HCT116 (cell line): Measurements from ENCODE around the gene UBR2. TPM values are rescaled to one million over a fixed set of nuclear protein-coding genes. Genes with fewer than 3 reads are reported as not detected.

Experiments
- ATAC-seq: fragments of 200-7000 bp; cut with Tn5 transposase; 2 replicates; pipeline ENCODE4 v1.9.1; 2020; ENCODE audit warnings: mild to moderate bottlenecking, moderate library complexity
- BruUV-seq: library from RNA; stranded (reverse); fragments of 400-500 nt; replicated peaks from 2 replicates; lab custom pipeline; 2021; lab: Mats Ljungman, UMichigan
- CTCF ChIA-PET: fragments of 300-600 bp; sonication (Branson Sonifier 250); formaldehyde crosslinking; loops from one replicate; lab custom pipeline; 2021; ENCODE audit warnings: antibody characterized with exemption; lab: Charles Lee
- POLR2A ChIA-PET: fragments of 300-600, 350-600 bp; sonication (Branson Sonifier 250); formaldehyde crosslinking; loops from one replicate; lab custom pipeline; 2021; ENCODE audit warnings: antibody characterized with exemption; lab: Charles Lee
- RAD21 ChIA-PET, 2 experiments: fragments of 300-600 bp; sonication (Branson Sonifier 250); formaldehyde crosslinking; loops; one replicate each; lab custom pipeline; 2023; ENCODE audit warnings: low total read pairs in 2 of 2; ENCODE audit not compliant: uncharacterized antibody in 2 of 2, unreplicated experiment in 2 of 2, low non-redundant PET in 1 of 2; lab: Charles Lee
- DNase-seq: peaks from one replicate; pipeline ENCODE4 v3.0.0-alpha.2; 2010; ENCODE audit warnings: low read depth, low spot score
- H2AFZ ChIP-seq: fragments of 200-600 bp; shearing (Covaris generic), sonication (generic); 2 replicates; pipeline ENCODE4 v1.6.1; 2017; ENCODE audit warnings: low read depth, mixed run types, mixed read lengths, antibody characterized with exemption, low read length; ENCODE audit not compliant: poor library complexity, severe bottlenecking
- H3K27ac ChIP-seq: 2 replicates; pipeline ENCODE4 v1.5.1; 2012; ENCODE audit warnings: low read depth, low read length
- H3K27me3 ChIP-seq: fragments of 200-600 bp; sonication (generic); 2 replicates; pipeline ENCODE4 v1.6.1; 2016; ENCODE audit warnings: mixed run types, low read length, mixed read lengths; ENCODE audit not compliant: insufficient read depth
- H3K36me3 ChIP-seq, 2 experiments: fragments of 200-500 bp in 1 of 2; fragments of 200-600 bp in 1 of 2; sonication (Bioruptor generic) in 1 of 2; sonication (generic) in 1 of 2; 2 replicates each; pipeline versions ENCODE4 v1.5.1 to v1.6.1; 2014 to 2016; ENCODE audit warnings: low read length in 2 of 2, inconsistent platforms in 1 of 2, mixed read lengths in 1 of 2, mixed run types in 1 of 2; ENCODE audit not compliant: insufficient read depth in 2 of 2, control insufficient read depth in 1 of 2
- H3K4me1 ChIP-seq, 2 experiments: fragments of 200-600 bp in 1 of 2; sonication (generic) in 1 of 2; 2 replicates each; pipeline versions ENCODE4 v1.5.1 to v1.6.1; 2012 to 2017; ENCODE audit warnings: low read length in 2 of 2, inconsistent platforms in 1 of 2, mild to moderate bottlenecking in 1 of 2, mixed read lengths in 1 of 2, mixed run types in 1 of 2, moderate library complexity in 1 of 2; ENCODE audit not compliant: insufficient read depth in 2 of 2, control insufficient read depth in 1 of 2
- H3K4me2 ChIP-seq: fragments of 200-600 bp; sonication (generic); 2 replicates; pipeline ENCODE4 v1.6.1; 2017; ENCODE audit warnings: mixed run types, low read length, mixed read lengths
- H3K4me3 ChIP-seq, 2 experiments: fragments of 200-600 bp in 1 of 2; sonication (generic) in 1 of 2; replicated peaks in 1 of 2; 2 replicates each; pipeline ENCODE4 v1.5.1; 2011 to 2016; ENCODE audit warnings: low read length in 2 of 2, control low read depth in 1 of 2, low read depth in 1 of 2, mild to moderate bottlenecking in 1 of 2, mixed read lengths in 1 of 2, mixed run types in 1 of 2
- H3K79me2 ChIP-seq: fragments of 200-600 bp; sonication (generic); 2 replicates; pipeline ENCODE4 v1.6.1; 2017; ENCODE audit warnings: mild to moderate bottlenecking, mixed run types, low read length, moderate library complexity, mixed read lengths; ENCODE audit not compliant: insufficient read depth
- H3K9ac ChIP-seq: fragments of 200-600 bp; sonication (generic); 2 replicates; pipeline ENCODE4 v1.6.1; 2016; ENCODE audit warnings: low read length, mixed read lengths
- H3K9me2 ChIP-seq: fragments of 200-600 bp; sonication (generic), shearing (Covaris generic); 2 replicates; pipeline ENCODE4 v1.6.1; 2017; ENCODE audit warnings: mixed run types, mild to moderate bottlenecking, moderate library complexity; ENCODE audit not compliant: insufficient read depth
- H3K9me3 ChIP-seq, 2 experiments: fragments of 200-500 bp in 1 of 2; fragments of 200-600 bp in 1 of 2; sonication (Bioruptor generic) in 1 of 2; sonication (generic) in 1 of 2; 2 replicates each; pipeline ENCODE4 v1.6.1; 2014 to 2017; ENCODE audit warnings: low read length in 2 of 2, mixed read lengths in 2 of 2, inconsistent platforms in 1 of 2, low read depth in 1 of 2, mild to moderate bottlenecking in 1 of 2, mixed run types in 1 of 2, moderate library complexity in 1 of 2; ENCODE audit not compliant: control insufficient read depth in 1 of 2, insufficient read depth in 1 of 2
- H4K20me1 ChIP-seq: fragments of 200-600 bp; sonication (generic), shearing (Covaris generic); 2 replicates; pipeline ENCODE4 v1.6.1; 2017; ENCODE audit warnings: mixed run types, mild to moderate bottlenecking, moderate library complexity; ENCODE audit not compliant: insufficient read depth
- CEBPB ChIP-seq: IDR thresholded peaks from 2 replicates; pipeline ENCODE4 v1.6.1; 2012; ENCODE audit warnings: low read depth
- RAD21 ChIP-seq: IDR thresholded peaks from 2 replicates; pipeline ENCODE4 v1.6.1; 2012; ENCODE audit warnings: low read depth, mild to moderate bottlenecking
- SRF ChIP-seq: IDR thresholded peaks from 2 replicates; pipeline ENCODE4 v1.6.1; 2012; ENCODE audit warnings: low read depth
- TCF7L2 ChIP-seq: IDR thresholded peaks from 2 replicates; pipeline ENCODE4 v1.7.0; 2011; ENCODE audit warnings: borderline replicate concordance, inconsistent platforms; ENCODE audit not compliant: insufficient read depth, insufficient read length; ENCODE audit errors: extremely low read depth
- YY1 ChIP-seq: IDR thresholded peaks from 2 replicates; pipeline ENCODE4 v1.6.1; 2011; ENCODE audit warnings: low read length, low read depth, moderate library complexity, mild to moderate bottlenecking; ENCODE audit not compliant: insufficient replicate concordance; ENCODE audit errors: extremely low read depth
- ZFX ChIP-seq: fragments of 450-650 bp; IDR thresholded peaks from 2 replicates; pipeline ENCODE4 v1.6.1; 2017
- intact Hi-C: fragments of 100-400 bp; cut with micrococcal nuclease; formaldehyde crosslinking; loops from 2 replicates; pipeline ENCODE4 v1.10.0; 2022
- total RNA-seq: library from RNA; stranded (reverse); gene quantifications from one replicate; pipeline ENCODE4 v1.2.1, GENCODE V29; 2021; ENCODE audit not compliant: unreplicated experiment
- TF ChIP-seq, protein P1 (sequence below): IDR thresholded peaks from 2 replicates; pipeline ENCODE4 v1.6.1; 2011; ENCODE audit warnings: mild to moderate bottlenecking, low read length, moderate library complexity; ENCODE audit not compliant: insufficient replicate concordance; ENCODE audit errors: extremely low read depth
- TF ChIP-seq, protein P2 (sequence below), 3 experiments: fragments of 200-600 bp in 1 of 3; sonication (generic) in 1 of 3; IDR thresholded peaks in 2 of 3; conservative IDR thresholded peaks in 1 of 3; 2 replicates each; pipeline ENCODE4 v1.5.1; 2012 to 2017; ENCODE audit warnings: low read depth in 2 of 3, low read length in 2 of 3, antibody characterized with exemption in 1 of 3, borderline replicate concordance in 1 of 3, control low read depth in 1 of 3, mild to moderate bottlenecking in 1 of 3, mixed read lengths in 1 of 3, mixed run types in 1 of 3, moderate library complexity in 1 of 3; ENCODE audit not compliant: insufficient read depth in 1 of 3

UBR2 gene
- total RNA-seq, 1 experiment from 2014 or later = 20.5 TPM

DNA sequence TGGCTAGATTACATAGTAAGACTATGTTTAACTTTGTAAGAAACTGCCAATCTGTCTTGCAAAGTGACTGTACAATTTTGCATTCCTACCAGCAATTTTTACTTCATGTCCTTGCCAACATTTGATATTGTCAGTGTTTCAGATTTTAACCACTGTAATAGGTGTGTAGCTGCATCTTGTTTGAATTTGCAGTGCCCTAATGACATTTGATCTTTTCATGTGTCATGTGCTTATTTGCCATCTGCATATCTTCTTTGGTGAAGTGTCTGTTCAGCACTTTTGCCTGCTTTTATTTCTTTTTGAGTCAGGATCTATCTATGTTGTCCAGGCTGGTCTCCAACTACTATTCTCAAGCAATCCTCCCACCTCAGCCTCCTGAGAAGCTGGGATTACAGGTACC lies 161.0 kb downstream of the UBR2 start:
- peaks cover 12 to 19% of the 10 kb centered on the region in 2 experiments; a peak in 3 of 4 replicates for H3K4me1 ChIP-seq
- no peak overlapping the region for H3K9ac ChIP-seq
- no peak for DNase-seq
- no peaks in the 10 kb centered on the region for H3K9me3 ChIP-seq
- no peak overlapping the region for H3K27ac ChIP-seq
- ChIA-PET POLR2A (no interaction called here), RAD21 (no interaction called here), CTCF (interaction anchor here (3.8 kb wide), 1 partner anchor 62 kb away, joined by 38 read pairs; no protein-coding TSS in a partner anchor)
- no peak for TF ChIP-seq ZFX
- TF ChIP-seq, protein P1, sequence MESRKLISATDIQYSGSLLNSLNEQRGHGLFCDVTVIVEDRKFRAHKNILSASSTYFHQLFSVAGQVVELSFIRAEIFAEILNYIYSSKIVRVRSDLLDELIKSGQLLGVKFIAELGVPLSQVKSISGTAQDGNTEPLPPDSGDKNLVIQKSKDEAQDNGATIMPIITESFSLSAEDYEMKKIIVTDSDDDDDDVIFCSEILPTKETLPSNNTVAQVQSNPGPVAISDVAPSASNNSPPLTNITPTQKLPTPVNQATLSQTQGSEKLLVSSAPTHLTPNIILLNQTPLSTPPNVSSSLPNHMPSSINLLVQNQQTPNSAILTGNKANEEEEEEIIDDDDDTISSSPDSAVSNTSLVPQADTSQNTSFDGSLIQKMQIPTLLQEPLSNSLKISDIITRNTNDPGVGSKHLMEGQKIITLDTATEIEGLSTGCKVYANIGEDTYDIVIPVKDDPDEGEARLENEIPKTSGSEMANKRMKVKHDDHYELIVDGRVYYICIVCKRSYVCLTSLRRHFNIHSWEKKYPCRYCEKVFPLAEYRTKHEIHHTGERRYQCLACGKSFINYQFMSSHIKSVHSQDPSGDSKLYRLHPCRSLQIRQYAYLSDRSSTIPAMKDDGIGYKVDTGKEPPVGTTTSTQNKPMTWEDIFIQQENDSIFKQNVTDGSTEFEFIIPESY = no peak
- no peak for TF ChIP-seq YY1
- no peak for TF ChIP-seq CEBPB
- TF ChIP-seq, protein P2, sequence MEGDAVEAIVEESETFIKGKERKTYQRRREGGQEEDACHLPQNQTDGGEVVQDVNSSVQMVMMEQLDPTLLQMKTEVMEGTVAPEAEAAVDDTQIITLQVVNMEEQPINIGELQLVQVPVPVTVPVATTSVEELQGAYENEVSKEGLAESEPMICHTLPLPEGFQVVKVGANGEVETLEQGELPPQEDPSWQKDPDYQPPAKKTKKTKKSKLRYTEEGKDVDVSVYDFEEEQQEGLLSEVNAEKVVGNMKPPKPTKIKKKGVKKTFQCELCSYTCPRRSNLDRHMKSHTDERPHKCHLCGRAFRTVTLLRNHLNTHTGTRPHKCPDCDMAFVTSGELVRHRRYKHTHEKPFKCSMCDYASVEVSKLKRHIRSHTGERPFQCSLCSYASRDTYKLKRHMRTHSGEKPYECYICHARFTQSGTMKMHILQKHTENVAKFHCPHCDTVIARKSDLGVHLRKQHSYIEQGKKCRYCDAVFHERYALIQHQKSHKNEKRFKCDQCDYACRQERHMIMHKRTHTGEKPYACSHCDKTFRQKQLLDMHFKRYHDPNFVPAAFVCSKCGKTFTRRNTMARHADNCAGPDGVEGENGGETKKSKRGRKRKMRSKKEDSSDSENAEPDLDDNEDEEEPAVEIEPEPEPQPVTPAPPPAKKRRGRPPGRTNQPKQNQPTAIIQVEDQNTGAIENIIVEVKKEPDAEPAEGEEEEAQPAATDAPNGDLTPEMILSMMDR (IDR thresholded peaks at IDR 0.05 in 2 of 3, conservative IDR thresholded peaks at IDR 0.05 in 1 of 3; ENCODE audit: borderline replicate concordance in 1 of 3, insufficient read depth in 1 of 3, low read depth in 2 of 3, low read length in 2 of 3) = no peak
- TF ChIP-seq SRF = no peak
- TF ChIP-seq TCF7L2 = no peak
- TF ChIP-seq RAD21 = no peak
- H3K4me2 ChIP-seq = no peak overlapping the region
- H3K27me3 ChIP-seq = no peaks in the 10 kb centered on the region
- intact Hi-C loops = loop anchor here (5.0 to 10.0 kb wide), 2 partner anchors 152 to 650 kb away; partner anchors contain the start of gene RPL7L1
- H2AFZ ChIP-seq = no peak overlapping the region
- no peaks in the 10 kb centered on the region for H3K79me2 ChIP-seq
- no peaks in the 10 kb centered on the region for H4K20me1 ChIP-seq
- BruUV-seq = no TSS peak
- H3K9me2 ChIP-seq = no peaks in the 10 kb centered on the region
- no peak for ATAC-seq
- H3K36me3 ChIP-seq = no peaks in the 10 kb centered on the region
- no peak overlapping the region for H3K4me3 ChIP-seq
